HG03064 (cell line): Measurements from ENCODE around the gene PARP3.
A peak's percentile ranks its signal among the peaks of the same experiment; 100 is the strongest.
"Not testable (repeated sequence)": the region's sequence is repeated elsewhere in the genome, so short reads cannot be mapped to it uniquely, and the experiment has no call there.

Experiments
- ATAC-seq: cut with Tn5 transposase; IDR thresholded peaks from one replicate; pipeline ENCODE4 v1.9.1; 2021; ENCODE audit warnings: low read depth; ENCODE audit not compliant: unreplicated experiment

PARP3 gene

DNA sequence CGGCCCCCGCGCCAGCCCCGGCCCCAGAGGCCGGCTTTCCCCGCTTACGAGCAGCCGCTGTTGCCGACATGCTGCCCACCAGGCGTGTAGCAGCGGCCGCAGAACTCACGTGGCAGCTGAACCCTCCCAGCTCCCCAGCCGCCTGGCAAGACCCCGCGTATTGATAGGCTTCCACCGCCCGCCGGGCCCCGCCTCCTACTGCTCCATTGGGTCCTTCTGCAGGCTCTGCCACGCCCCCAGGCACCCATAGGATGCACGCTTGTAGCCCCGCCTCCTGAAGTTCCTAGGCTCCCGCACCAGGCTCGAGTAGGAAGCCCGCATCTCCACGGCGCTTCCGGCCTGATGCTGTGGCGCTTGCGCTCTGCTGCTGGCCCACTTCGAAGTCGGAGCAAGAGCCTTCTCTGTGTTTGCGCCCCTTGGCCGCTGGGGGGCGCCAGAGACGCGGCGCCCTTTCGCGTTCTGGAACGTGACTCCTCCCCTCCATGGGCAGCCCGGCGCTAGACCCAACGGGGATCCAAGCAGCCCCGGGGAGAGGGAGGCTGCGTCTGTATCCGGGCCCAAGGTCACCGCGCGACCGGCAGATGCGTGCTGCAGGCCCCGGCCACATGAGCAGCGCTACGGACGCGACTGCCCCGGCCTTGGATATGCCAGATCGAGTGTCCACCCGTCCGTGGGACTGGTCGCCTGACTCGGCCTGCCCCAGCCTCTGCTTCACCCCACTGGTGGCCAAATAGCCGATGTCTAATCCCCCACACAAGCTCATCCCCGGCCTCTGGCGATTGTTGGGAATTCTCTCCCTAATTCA lies at the start of gene PARP3, which contains the start of gene RRP9:
Gene PARP3, plus strand, starts transcription at position 566 of the 805 bp plus-strand sequence. CDS start 993 bp downstream, outside the sequence.
Gene RRP9, minus strand, starts transcription at position 107 of the 805 bp plus-strand sequence. Its CDS starts 37 bp downstream, at position 70.
- peak; percentile 91 for ATAC-seq

- no peak for ATAC-seq
These were observed 47.8 kb upstream of the PARP3 start for GRCh38 chr3:51894391-51894790.

- ATAC-seq: no peak
These were observed 47.2 kb upstream of the PARP3 start for GRCh38 chr3:51894939-51895338.

DNA sequence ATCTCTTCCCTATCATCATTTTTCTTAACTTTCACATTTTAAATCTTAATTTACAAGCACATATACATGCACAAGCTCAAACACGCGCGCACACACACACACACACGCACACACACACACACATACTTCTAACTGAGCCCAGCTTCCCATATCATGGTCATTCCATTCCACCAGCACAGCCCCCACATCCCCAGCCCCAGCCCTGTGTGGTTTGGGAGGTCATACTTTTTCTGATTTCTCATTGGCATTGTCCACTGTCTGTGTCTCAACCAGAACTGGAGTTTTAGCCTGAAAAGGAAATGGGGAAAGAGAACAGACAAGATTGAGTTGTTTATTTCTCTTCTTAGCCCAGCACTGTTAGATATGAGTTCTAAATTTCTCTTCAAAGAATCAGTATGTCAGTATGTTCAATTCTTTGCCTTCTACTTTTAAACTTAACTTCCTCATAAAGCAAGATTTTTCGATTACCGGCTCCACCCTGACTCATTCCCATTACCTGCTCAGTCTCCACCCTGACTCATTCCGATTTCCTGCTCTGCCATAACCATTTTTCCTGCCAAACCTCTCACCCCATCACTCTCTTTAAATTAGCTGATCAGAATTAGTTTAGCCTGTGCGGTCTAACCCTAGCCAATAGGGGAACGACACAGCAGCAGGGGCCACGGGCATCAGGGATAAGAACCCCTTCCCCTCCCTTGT lies 45.4 kb upstream of the PARP3 start:
- no peak for ATAC-seq

GRCh38 chr3:51897391-51897790 lies 44.8 kb upstream of the PARP3 start:
- no peak for ATAC-seq

- not testable (repeated sequence) for ATAC-seq
These were observed 42.1 kb upstream of the PARP3 start for GRCh38 chr3:51900043-51900442.

DNA sequence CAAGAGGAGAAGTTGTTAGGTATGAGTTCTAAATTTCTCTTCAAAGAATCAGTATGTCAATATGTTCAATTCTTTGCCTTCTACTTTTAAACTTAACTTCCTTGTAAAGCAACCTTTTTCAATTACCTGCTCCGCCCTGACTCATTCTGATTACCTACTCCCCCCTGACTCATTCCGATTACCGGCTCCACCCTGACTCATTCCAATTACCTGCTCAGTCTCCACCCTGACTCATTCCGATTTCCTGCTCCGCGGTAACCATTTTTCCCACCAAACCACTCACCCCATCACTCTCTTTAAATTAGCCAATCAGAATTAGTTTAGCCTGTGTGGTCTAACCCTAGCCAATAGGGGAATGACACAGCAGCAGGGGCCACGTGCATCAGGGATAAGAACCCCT lies 39.8 kb upstream of the PARP3 start:
- ATAC-seq: not testable (repeated sequence)

DNA sequence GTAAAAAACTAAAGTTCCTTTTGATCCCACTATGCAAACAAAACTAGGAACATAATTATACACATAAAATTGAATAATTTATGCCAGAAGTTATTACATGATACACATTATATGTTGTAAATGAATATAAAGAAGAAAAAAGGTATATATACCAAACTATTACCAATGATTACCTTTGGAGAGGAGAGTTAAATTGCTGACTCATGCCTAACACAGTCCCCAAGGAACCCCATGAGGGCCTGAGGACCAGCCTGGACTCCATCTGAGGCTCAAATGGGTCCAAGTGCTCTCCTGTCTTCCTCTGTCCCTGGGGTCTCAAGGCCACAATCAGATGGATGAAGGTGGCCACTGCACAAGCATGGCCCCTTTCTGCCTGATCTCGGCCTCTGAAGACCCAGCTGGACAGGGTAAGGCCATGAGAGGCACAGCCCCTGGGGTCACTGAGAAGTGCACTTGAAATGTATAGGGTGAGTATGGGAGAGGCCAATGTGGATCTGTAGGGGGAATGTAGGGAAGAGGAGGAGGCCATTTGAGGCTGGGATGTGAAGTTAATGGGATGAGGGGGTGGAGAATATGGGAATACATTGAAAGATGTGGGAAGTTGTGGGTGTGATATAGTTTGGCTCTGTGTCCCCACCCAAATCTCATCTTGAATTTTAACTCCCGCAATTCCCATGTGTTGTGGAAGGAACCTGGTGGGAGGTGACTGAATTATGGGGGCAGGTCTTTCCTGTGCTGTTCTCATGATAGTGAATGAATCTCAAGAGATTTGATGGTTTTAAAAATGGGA lies 37.9 kb upstream of the PARP3 start:
- ATAC-seq: no peak

- ATAC-seq: no peak
These were observed 34.1 kb upstream of the PARP3 start for GRCh38 chr3:51908026-51908425.

DNA sequence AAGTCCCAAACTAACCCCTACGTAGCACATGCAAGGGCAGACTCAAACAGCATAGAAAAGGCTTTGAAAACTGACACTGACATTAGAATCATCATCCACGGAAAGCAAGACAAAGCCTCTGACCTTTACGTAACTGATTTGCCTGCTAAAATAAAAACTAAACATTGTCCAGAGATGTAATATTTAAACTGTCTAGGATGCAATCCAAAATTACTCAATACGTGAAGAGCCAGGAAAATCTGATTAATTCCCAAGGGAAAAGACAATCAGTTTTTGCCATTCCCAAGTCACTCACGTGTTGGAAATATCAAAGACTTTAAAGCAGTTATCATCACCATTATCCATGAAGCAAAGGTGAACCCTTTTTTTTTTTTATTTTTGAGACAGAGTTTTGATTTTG lies 25.7 kb upstream of the PARP3 start:
- no peak for ATAC-seq

GRCh38 chr3:51921081-51921578 lies 21.0 kb upstream of the PARP3 start:
- ATAC-seq: no peak

- no peak for ATAC-seq
These were observed 14.8 kb upstream of the PARP3 start for GRCh38 chr3:51927061-51927977.

- ATAC-seq: no peak
These were observed 13.7 kb upstream of the PARP3 start for GRCh38 chr3:51928438-51928837.

DNA sequence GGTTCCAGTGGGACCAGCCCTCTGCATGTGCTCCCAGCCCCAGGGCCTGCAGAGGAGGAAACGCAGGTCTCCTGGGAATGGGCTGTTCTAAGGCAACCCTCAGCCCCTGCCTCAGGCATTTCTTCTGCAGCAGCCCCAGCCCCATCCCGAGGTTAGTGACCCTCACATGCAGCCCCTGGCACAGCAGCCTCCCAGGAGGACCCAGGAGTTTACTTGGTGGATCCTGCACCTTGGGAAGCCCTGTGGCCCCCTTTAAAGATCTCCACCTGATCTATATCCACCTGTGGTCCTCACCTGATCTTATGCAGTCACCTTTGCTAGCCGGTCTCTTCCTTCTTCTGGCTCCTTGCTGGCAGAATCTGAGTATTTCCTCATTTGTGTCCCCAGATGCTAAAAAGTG lies 13.2 kb upstream of the PARP3 start:
- ATAC-seq: not testable (repeated sequence)

DNA sequence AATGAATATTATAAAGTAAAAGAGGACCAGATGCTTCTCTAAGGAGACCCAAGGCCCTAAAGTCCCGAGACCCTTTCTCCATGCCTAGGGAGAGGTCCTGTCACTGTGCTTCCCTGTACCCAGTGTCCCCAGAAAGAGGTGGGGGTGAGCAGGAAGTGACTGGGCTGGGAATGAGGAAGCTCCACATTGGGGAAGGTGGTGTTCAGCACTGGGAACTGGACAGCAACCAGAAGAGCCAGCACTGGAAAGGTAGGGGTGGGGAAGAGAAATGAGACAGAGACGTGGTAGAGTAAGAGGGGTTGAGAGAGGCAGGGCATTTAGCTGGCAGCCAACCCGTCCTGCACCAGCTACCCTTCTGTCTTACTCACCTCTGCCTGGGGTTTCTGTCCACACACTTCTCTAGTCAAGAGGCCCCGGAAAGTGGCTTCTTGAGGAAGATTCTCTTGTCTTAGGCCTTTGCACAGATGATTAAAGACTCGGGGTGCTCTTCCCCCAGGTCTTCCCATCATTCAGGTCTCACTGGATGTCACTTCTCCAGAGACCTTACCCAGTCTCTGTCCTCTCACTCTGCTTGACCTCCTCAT lies 12.7 kb upstream of the PARP3 start:
- ATAC-seq: no peak

GRCh38 chr3:51930439-51930838 lies 11.7 kb upstream of the PARP3 start:
- ATAC-seq: no peak

GRCh38 chr3:51931756-51932155 lies 10.4 kb upstream of the PARP3 start:
- no peak for ATAC-seq

- ATAC-seq: no peak
These were observed 9.4 kb upstream of the PARP3 start for GRCh38 chr3:51932471-51933370.
